CD4-positive, alpha-beta T cell (primary cell): ENCODE measurements around the gene TRIP10. TPM values are rescaled to one million over a fixed set of nuclear protein-coding genes. Genes with fewer than 3 reads are reported as not detected.
A peak's percentile ranks its signal among the peaks of the same experiment; 100 is the strongest.

ENCODE experiments used
- ATAC-seq: fragments of 200-7000 bp; cut with Tn5 transposase; one replicate; pipeline ENCODE4 v1.10.0; 2022; ENCODE audit warnings: mild to moderate bottlenecking; ENCODE audit not compliant: poor library complexity
- CTCF ChIA-PET: fragments of 350-600 bp; sonication (Branson Sonifier 250); formaldehyde crosslinking; loops from one replicate; lab custom pipeline; 2021; ENCODE audit warnings: antibody characterized with exemption, inconsistent platforms; lab: Charles Lee
- POLR2A ChIA-PET: fragments of 350-600 bp; sonication (Branson Sonifier 250); formaldehyde crosslinking; loops from one replicate; lab custom pipeline; 2021; ENCODE audit warnings: antibody characterized with exemption, inconsistent platforms; lab: Charles Lee
- DNase-seq, 14 experiments: peaks; one replicate each; pipeline ENCODE4 v3.0.0-alpha.2; 2013 to 2020; ENCODE audit warnings: mixed read lengths in 2 of 14
- H3K27ac ChIP-seq, 2 donors: one replicate each; pipeline versions ENCODE4 v1.5.1 to v1.7.0; 2013; ENCODE audit warnings: low read length in 2 of 2, low read depth in 1 of 2, mild to moderate bottlenecking in 1 of 2
- H3K27me3 ChIP-seq, 2 experiments: 1 replicate in 1 of 2; 2 replicates in 1 of 2; pipeline versions ENCODE4 v1.6.1 to v1.7.0; 2013; ENCODE audit warnings: low read length in 2 of 2, control low read depth in 1 of 2, mild to moderate bottlenecking in 1 of 2, moderate library complexity in 1 of 2; ENCODE audit not compliant: insufficient read depth in 2 of 2, control insufficient read depth in 1 of 2
- H3K36me3 ChIP-seq: one replicate; pipeline ENCODE4 v1.6.1; 2013; ENCODE audit warnings: low read length, control low read depth; ENCODE audit not compliant: insufficient read depth
- H3K4me1 ChIP-seq: one replicate; pipeline ENCODE4 v1.6.1; 2013; ENCODE audit warnings: low read length, control low read depth; ENCODE audit not compliant: insufficient read depth
- H3K4me3 ChIP-seq: one replicate; pipeline ENCODE4 v1.5.1; 2013; ENCODE audit warnings: mild to moderate bottlenecking, low read length, moderate library complexity
- H3K9me3 ChIP-seq, 2 experiments: 1 replicate in 1 of 2; 2 replicates in 1 of 2; pipeline versions ENCODE4 v1.6.1 to v1.7.0; 2013; ENCODE audit warnings: low read length in 2 of 2, mild to moderate bottlenecking in 2 of 2, control low read depth in 1 of 2, moderate library complexity in 1 of 2; ENCODE audit not compliant: control insufficient read depth in 1 of 2, insufficient read depth in 1 of 2
- H3K27ac Mint-ChIP-seq: one replicate; pipeline ENCODE4 v1.8.0; 2020; ENCODE audit warnings: mixed read lengths
- H3K27me3 Mint-ChIP-seq: one replicate; pipeline ENCODE4 v1.8.0; 2021; ENCODE audit warnings: mixed read lengths
- H3K36me3 Mint-ChIP-seq: one replicate; pipeline ENCODE4 v1.8.0; 2021; ENCODE audit warnings: low read depth, mixed read lengths
- H3K4me1 Mint-ChIP-seq: one replicate; pipeline ENCODE4 v1.8.0; 2021; ENCODE audit warnings: low read depth, mixed read lengths
- H3K4me3 Mint-ChIP-seq: one replicate; pipeline ENCODE4 v1.8.0; 2020; ENCODE audit warnings: mild to moderate bottlenecking, mixed read lengths
- H3K9me3 Mint-ChIP-seq: one replicate; pipeline ENCODE4 v1.8.0; 2020; ENCODE audit warnings: mixed read lengths
- CTCF ChIP-seq: fragments of 200-600 bp; IDR thresholded peaks from one replicate; pipeline ENCODE4 v1.8.0; 2022; ENCODE audit warnings: antibody characterized with exemption, mild to moderate bottlenecking
- intact Hi-C, 2 experiments: fragments of 100-400 bp; cut with DNase I in 1 of 2; cut with micrococcal nuclease in 1 of 2; formaldehyde crosslinking; loops; one replicate each; pipeline versions ENCODE4 v1.15.1 to v1.9.0; 2023 to 2025; cut with DNase I, micrococcal nuclease
- total RNA-seq, 174 experiments: library from RNA in 2 of 174; stranded (reverse) in 2 of 174; gene quantifications; one replicate each; pipeline ENCODE4 v1.2.3 and lab custom pipeline; 2021 to 2026

TRIP10 gene
- total RNA-seq, 2 experiments from 2014 or later, result 1.6 to 1.9 TPM

DNA sequence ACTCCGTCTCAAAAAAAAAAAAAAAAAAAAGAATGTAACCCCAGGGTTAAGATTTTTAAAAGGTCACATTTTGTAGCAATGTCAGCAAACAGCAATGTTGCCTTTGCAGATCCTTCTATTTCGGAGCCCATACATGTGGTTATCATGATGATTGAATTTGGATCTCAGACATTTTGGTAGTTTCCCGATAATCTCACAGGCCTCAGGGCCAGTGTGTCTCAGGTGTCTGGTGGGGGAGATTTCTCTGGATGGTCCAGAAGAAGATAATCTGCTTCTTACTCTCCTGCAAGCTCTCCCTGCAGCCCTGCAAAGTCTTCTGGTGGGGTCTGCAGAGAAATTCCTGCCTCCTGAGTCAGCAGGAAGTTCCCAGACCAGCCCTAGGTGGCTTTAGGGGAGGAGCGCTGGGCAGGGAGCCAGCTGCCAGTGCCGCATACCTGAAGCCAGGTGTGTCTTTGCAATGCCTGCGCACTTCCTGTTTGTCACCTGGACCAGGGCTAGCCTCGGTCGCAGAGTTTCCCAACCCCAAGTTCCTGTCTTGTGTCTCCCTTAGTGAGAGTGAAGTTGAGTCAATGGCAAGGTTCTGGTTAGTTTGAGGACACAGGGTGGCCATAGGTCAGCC lies 26.4 kb downstream of the TRIP10 start:
- H3K27ac Mint-ChIP-seq, result peak overlapping the region; percentile 96
- Histone ChIP-seq H3K36me3 (peaks cover 31% of the 10 kb centered on the region), H3K4me3 (peak overlapping the region; percentile 92), H3K27me3 (no peaks in the 10 kb centered on the region), H3K9me3 (no peaks in the 10 kb centered on the region), H3K27ac (peak overlapping the region; percentile 93), H3K4me1 (peaks cover 57% of the 10 kb centered on the region)
- POLR2A ChIA-PET, result interaction anchor here (2.8 to 3.7 kb wide), 3 partner anchors 27 to 37 kb away, joined by 11 to 32 read pairs (median 28); partner anchors contain the start of genes GPR108 and TRIP10
- H3K4me1 Mint-ChIP-seq, result peaks cover 36% of the 10 kb centered on the region
- ATAC-seq (no peak), DNase-seq (peak in 7 of 14 experiments; percentile 10 to 68 (median 48))
- CTCF ChIA-PET, result interaction anchor here (1.3 kb wide), 1 partner anchor 27 kb away, joined by 3 read pairs; no protein-coding TSS in a partner anchor
- H3K4me3 Mint-ChIP-seq, result peak overlapping the region; percentile 92
- peaks cover 31% of the 10 kb centered on the region for H3K36me3 Mint-ChIP-seq
- no peaks in the 10 kb centered on the region for H3K9me3 Mint-ChIP-seq
- TF ChIP-seq CTCF, result no peak
- intact Hi-C loops, result loop anchor here in 1 of 2 experiments (2.0 to 5.0 kb wide), 2 partner anchors 13 to 134 kb away; no protein-coding TSS in a partner anchor
- H3K27me3 Mint-ChIP-seq, result no peaks in the 10 kb centered on the region

- no peaks in the 10 kb centered on the region for H3K9me3 Mint-ChIP-seq
- no peak for ATAC-seq
- CTCF ChIA-PET, result interaction anchor here (1.3 to 2.0 kb wide), 3 partner anchors 28 to 97 kb away, joined by 3 to 7 read pairs (median 6); no protein-coding TSS in a partner anchor
- H3K36me3 Mint-ChIP-seq, result peaks cover 24% of the 10 kb centered on the region
- Histone ChIP-seq H3K36me3 (peaks cover 24% of the 10 kb centered on the region), H3K27ac (peak overlapping the region; percentile 93), H3K4me3 (peak overlapping the region; percentile 92), H3K4me1 (peaks cover 57% of the 10 kb centered on the region), H3K9me3 (no peaks in the 10 kb centered on the region), H3K27me3 (no peaks in the 10 kb centered on the region)
- intact Hi-C loops, result loop anchor here (1.0 to 5.0 kb wide), 6 partner anchors 14 to 134 kb away; partner anchors contain the start of genes GPR108 (in 1 of the 2) and TRIP10 (in 1 of the 2)
- no peak for TF ChIP-seq CTCF
- H3K27ac Mint-ChIP-seq, result peak overlapping the region; percentile 96
- peak in 3 of 14 experiments; percentile 26 to 55 (median 39) for DNase-seq
- H3K4me1 Mint-ChIP-seq, result peaks cover 36% of the 10 kb centered on the region
- POLR2A ChIA-PET, result interaction anchor here (0.6 to 3.7 kb wide), 8 partner anchors 10 to 94 kb away, joined by 3 to 32 read pairs (median 6); partner anchors contain the start of genes GPR108 and TRIP10
- H3K27me3 Mint-ChIP-seq, result no peaks in the 10 kb centered on the region
- peak overlapping the region; percentile 92 for H3K4me3 Mint-ChIP-seq
These were observed 27.0 kb downstream of the TRIP10 start for GRCh38 chr19:6766357-6767080.

- peak overlapping the region; percentile 92 for H3K4me3 Mint-ChIP-seq
- H3K27me3 ChIP-seq, result no peaks in the 10 kb centered on the region
- no peak for TF ChIP-seq CTCF
- H3K9me3 ChIP-seq, result no peaks in the 10 kb centered on the region
- H3K9me3 Mint-ChIP-seq, result no peaks in the 10 kb centered on the region
- ATAC-seq (peak; percentile 40), DNase-seq (peak in 3 of 14 experiments; percentile 50 to 83 (median 79))
- intact Hi-C loops, result loop anchor here (1.0 to 5.0 kb wide), 6 partner anchors 14 to 135 kb away; partner anchors contain the start of genes GPR108 (in 1 of the 2) and TRIP10 (in 1 of the 2)
- H3K36me3 ChIP-seq, result peaks cover 20% of the 10 kb centered on the region
- H3K4me1 ChIP-seq, result peaks cover 60% of the 10 kb centered on the region
- peaks cover 41% of the 10 kb centered on the region for H3K4me1 Mint-ChIP-seq
- H3K4me3 ChIP-seq, result peak overlapping the region; percentile 92
- peak overlapping the region; percentile 96 for H3K27ac Mint-ChIP-seq
- no peaks in the 10 kb centered on the region for H3K27me3 Mint-ChIP-seq
- H3K36me3 Mint-ChIP-seq, result peaks cover 28% of the 10 kb centered on the region
- POLR2A ChIA-PET, result interaction anchor here (0.8 to 3.7 kb wide), 8 partner anchors 10 to 124 kb away, joined by 3 to 32 read pairs (median 6); partner anchors contain the start of genes GPR108 and TRIP10
- CTCF ChIA-PET, result interaction anchor here (1.3 to 2.0 kb wide), 5 partner anchors 12 to 96 kb away, joined by 3 to 7 read pairs (median 3); no protein-coding TSS in a partner anchor
- H3K27ac ChIP-seq, result peak overlapping the region; percentile 93
These were observed 27.5 kb downstream of the TRIP10 start for GRCh38 chr19:6767081-6767356.
